Epithelial cell of proximal tubule (primary cell): ENCODE measurements around the gene ADCY2. TPM values are rescaled to one million over a fixed set of nuclear protein-coding genes. Genes with fewer than 3 reads are reported as not detected.

ENCODE experiments used
- DNase-seq: peaks from one replicate; pipeline ENCODE4 v3.0.0-alpha.2; 2011; ENCODE audit warnings: low read depth
- H3K4me3 ChIP-seq: 2 replicates; pipeline ENCODE4 v1.5.1; 2011; ENCODE audit warnings: low read depth, mild to moderate bottlenecking, low read length
- CTCF ChIP-seq: conservative IDR thresholded peaks from 2 replicates; pipeline ENCODE4 v1.5.1; 2012; ENCODE audit warnings: low read depth, mild to moderate bottlenecking, low read length
- total RNA-seq: library from RNA; depleted of rRNA; stranded (reverse); fragments of >200 nt; gene quantifications from 2 replicates; pipeline ENCODE4 v1.2.3, GENCODE V29; 2015

The ADCY2 gene
- total RNA-seq, 1 donor from 2014 or later = 0.12 TPM

GRCh38 chr5:7611518-7611917 is 215.6 kb downstream of the ADCY2 start:
- H3K4me3 ChIP-seq = no peak overlapping the region
- no peak for TF ChIP-seq CTCF
- no peak for DNase-seq

- no peak for DNase-seq
- no peak overlapping the region for H3K4me3 ChIP-seq
- no peak for TF ChIP-seq CTCF
Observed at GRCh38 chr5:7615566-7616061, 219.7 kb downstream of the ADCY2 start.

- no peak for TF ChIP-seq CTCF
- H3K4me3 ChIP-seq = no peak overlapping the region
- DNase-seq = no peak
Observed at GRCh38 chr5:7616897-7617296, 221.0 kb downstream of the ADCY2 start.

GRCh38 chr5:7622498-7622897 is 226.6 kb downstream of the ADCY2 start:
- no peak overlapping the region for H3K4me3 ChIP-seq
- TF ChIP-seq CTCF = no peak
- DNase-seq = no peak

- DNase-seq = no peak
- H3K4me3 ChIP-seq = no peak overlapping the region
- TF ChIP-seq CTCF = no peak
Observed at GRCh38 chr5:7625740-7626139, 229.8 kb downstream of the ADCY2 start.

GRCh38 chr5:7628248-7628647 is 232.3 kb downstream of the ADCY2 start:
- TF ChIP-seq CTCF = no peak
- DNase-seq = no peak
- H3K4me3 ChIP-seq = no peak overlapping the region

GRCh38 chr5:7628820-7629219 is 232.9 kb downstream of the ADCY2 start:
- no peak for DNase-seq
- TF ChIP-seq CTCF = no peak
- H3K4me3 ChIP-seq = no peak overlapping the region
